ENCODE results near the gene ASIC3. TPM values are rescaled to one million over a fixed set of nuclear protein-coding genes. Genes with fewer than 3 reads are reported as not detected.
"Not testable (repeated sequence)": the region's sequence is repeated elsewhere in the genome, so short reads cannot be mapped to it uniquely, and the experiment has no call there.

ASIC3 gene
- total RNA-seq, 1 donor from 2014 or later, result under 0.01 TPM

- DNase-seq (ENCODE audit: low read depth in 2 of 2), result no peak
Measured at GRCh38 chr7:151032936-151033863, 15.1 kb upstream of the ASIC3 start.

GRCh38 chr7:151033864-151034249 is 14.5 kb upstream of the ASIC3 start:
- DNase-seq (ENCODE audit: low read depth in 2 of 2), result no peak

- DNase-seq (ENCODE audit: low read depth in 2 of 2), result no peak
Measured at GRCh38 chr7:151034312-151035025, 13.9 kb upstream of the ASIC3 start.

GRCh38 chr7:151035026-151035717 is 13.2 kb upstream of the ASIC3 start:
- DNase-seq (ENCODE audit: low read depth in 2 of 2), result no peak

GRCh38 chr7:151035902-151036301 is 12.4 kb upstream of the ASIC3 start:
- no peak for DNase-seq (ENCODE audit: low read depth in 2 of 2)

GRCh38 chr7:151038951-151039849 is 9.1 kb upstream of the ASIC3 start:
- DNase-seq (ENCODE audit: low read depth in 2 of 2), result peak; percentile 63 to 98

GRCh38 chr7:151039850-151040548 is 8.3 kb upstream of the ASIC3 start:
- DNase-seq (ENCODE audit: low read depth in 2 of 2), result peak in 1 of 2 donors; percentile 37

GRCh38 chr7:151040616-151041375 is 7.5 kb upstream of the ASIC3 start:
- no peak for DNase-seq (ENCODE audit: low read depth in 2 of 2)

- not testable (repeated sequence) for DNase-seq (ENCODE audit: low read depth in 2 of 2)
Measured at GRCh38 chr7:151043449-151043848, 4.9 kb upstream of the ASIC3 start.

- no peak for DNase-seq (ENCODE audit: low read depth in 2 of 2)
Measured at GRCh38 chr7:151043959-151044358, 4.4 kb upstream of the ASIC3 start.

GRCh38 chr7:151045262-151045661 is 3.1 kb upstream of the ASIC3 start:
- DNase-seq (ENCODE audit: low read depth in 2 of 2), result no peak

GRCh38 chr7:151045967-151046366 is 2.4 kb upstream of the ASIC3 start:
- DNase-seq (ENCODE audit: low read depth in 2 of 2), result no peak

GRCh38 chr7:151046603-151047573 is 1.4 kb upstream of the ASIC3 start:
- peak in 1 of 2 donors; percentile 16 for DNase-seq (ENCODE audit: low read depth in 2 of 2)

- no peak for DNase-seq (ENCODE audit: low read depth in 2 of 2)
Measured at GRCh38 chr7:151048911-151049463, 656 bp downstream of the ASIC3 start.

- DNase-seq (ENCODE audit: low read depth in 2 of 2), result peak in 1 of 2 donors; percentile 80
Measured at GRCh38 chr7:151051108-151051507, 2.8 kb downstream of the ASIC3 start.

GRCh38 chr7:151053096-151053495 is 4.8 kb downstream of the ASIC3 start:
- no peak for DNase-seq (ENCODE audit: low read depth in 2 of 2)

GRCh38 chr7:151053751-151054150 is 5.4 kb downstream of the ASIC3 start:
- no peak for DNase-seq (ENCODE audit: low read depth in 2 of 2)

- no peak for DNase-seq (ENCODE audit: low read depth in 2 of 2)
Measured at GRCh38 chr7:151056283-151056665, 7.9 kb downstream of the ASIC3 start.
